Endothelial cell (in vitro differentiated cells): Measurements from ENCODE around the gene MCTP1. TPM values are rescaled to one million over a fixed set of nuclear protein-coding genes. Genes with fewer than 3 reads are reported as not detected.

Source experiments
- DNase-seq: peaks from one replicate; pipeline ENCODE4 v3.0.0; 2021; ENCODE audit warnings: low spot score
- H3K27ac Mint-ChIP-seq: one replicate; pipeline ENCODE4 v1.8.0; 2021; ENCODE audit warnings: mixed read lengths, inconsistent platforms; ENCODE audit not compliant: unreplicated experiment
- H3K27me3 Mint-ChIP-seq: one replicate; pipeline ENCODE4 v1.8.0; 2021; ENCODE audit warnings: mild to moderate bottlenecking, moderate library complexity, mixed read lengths, inconsistent platforms; ENCODE audit not compliant: unreplicated experiment
- H3K36me3 Mint-ChIP-seq: one replicate; pipeline ENCODE4 v1.8.0; 2021; ENCODE audit warnings: mild to moderate bottlenecking, low read depth, mixed read lengths, inconsistent platforms; ENCODE audit not compliant: unreplicated experiment
- H3K4me1 Mint-ChIP-seq: one replicate; pipeline ENCODE4 v1.8.0; 2021; ENCODE audit warnings: mild to moderate bottlenecking, mixed read lengths, inconsistent platforms; ENCODE audit not compliant: unreplicated experiment
- H3K4me3 Mint-ChIP-seq: one replicate; pipeline ENCODE4 v1.8.0; 2021; ENCODE audit warnings: mild to moderate bottlenecking, mixed read lengths, inconsistent platforms; ENCODE audit not compliant: unreplicated experiment
- H3K9me3 Mint-ChIP-seq: one replicate; pipeline ENCODE4 v1.8.0; 2021; ENCODE audit warnings: mixed read lengths, inconsistent platforms; ENCODE audit not compliant: unreplicated experiment
- CTCF ChIP-seq: fragments of 200-600 bp; sonication (generic); IDR thresholded peaks from one replicate; pipeline ENCODE4 v1.5.0; 2021; ENCODE audit warnings: antibody characterized with exemption; ENCODE audit not compliant: unreplicated experiment
- total RNA-seq: library from RNA; stranded (reverse); fragmentation: NEBNext Ultra II Directional; extraction: Animal tissue kit (Norgen Biotek cat#: 25700); gene quantifications from one replicate; pipeline ENCODE4 v1.2.1, GENCODE V29; 2021; ENCODE audit not compliant: unreplicated experiment

MCTP1 gene
- total RNA-seq, 1 donor from 2014 or later: 2.2 TPM

GRCh38 chr5:95124101-95124500 is 160.8 kb downstream of the MCTP1 start:
- Mint-ChIP-seq H3K36me3 (no peaks in the 10 kb centered on the region), H3K27me3 (peaks cover 2% of the 10 kb centered on the region), H3K27ac (no peak overlapping the region), H3K4me3 (no peak overlapping the region), H3K9me3 (no peaks in the 10 kb centered on the region), H3K4me1 (no peaks in the 10 kb centered on the region)
- no peak for DNase-seq
- no peak for TF ChIP-seq CTCF

DNA sequence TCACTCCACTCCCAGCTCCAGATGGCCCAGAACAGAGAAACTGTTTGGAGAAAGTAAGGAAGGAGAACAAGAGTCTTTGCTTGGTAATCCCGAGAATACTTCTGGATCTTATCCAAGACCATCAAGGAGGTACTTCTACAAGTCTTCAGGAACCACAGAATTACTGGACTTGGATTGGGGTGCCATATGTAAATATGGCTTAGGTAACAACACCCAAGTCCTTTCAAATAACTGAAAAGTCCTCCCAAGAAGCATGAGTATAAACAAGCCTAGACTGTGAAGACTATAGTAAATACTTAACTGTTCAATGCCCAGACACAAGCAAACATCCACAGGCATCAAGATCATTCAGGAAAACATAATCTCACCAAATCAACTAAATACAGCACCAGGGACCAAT is 170.0 kb downstream of the MCTP1 start:
- H3K36me3 Mint-ChIP-seq: no peaks in the 10 kb centered on the region
- H3K27me3 Mint-ChIP-seq: no peaks in the 10 kb centered on the region
- no peak overlapping the region for H3K27ac Mint-ChIP-seq
- no peak for TF ChIP-seq CTCF
- H3K4me3 Mint-ChIP-seq: no peak overlapping the region
- no peak for DNase-seq
- H3K4me1 Mint-ChIP-seq: no peaks in the 10 kb centered on the region
- no peaks in the 10 kb centered on the region for H3K9me3 Mint-ChIP-seq

DNA sequence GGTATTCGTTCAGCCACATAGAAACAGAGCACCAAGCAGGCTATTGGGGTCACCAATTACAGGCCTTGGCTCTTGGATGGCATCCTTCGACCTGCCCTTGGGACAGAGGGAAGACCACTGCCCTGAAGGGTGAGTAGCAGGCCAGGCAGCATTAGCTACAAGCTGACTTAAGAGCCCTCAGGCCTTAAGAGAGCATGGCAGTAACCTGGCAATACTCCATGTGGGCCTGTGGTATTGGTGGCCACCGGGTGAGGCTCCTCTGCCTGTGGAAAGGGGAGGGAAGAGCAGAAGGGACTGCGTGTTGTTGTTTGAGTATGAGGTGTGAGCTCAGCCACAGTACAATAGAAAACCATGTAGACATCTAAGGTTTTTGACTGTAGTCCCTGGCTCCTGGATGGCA is 170.6 kb downstream of the MCTP1 start:
- Mint-ChIP-seq H3K4me1 (no peaks in the 10 kb centered on the region), H3K9me3 (no peaks in the 10 kb centered on the region), H3K4me3 (no peak overlapping the region), H3K36me3 (no peaks in the 10 kb centered on the region), H3K27ac (no peak overlapping the region), H3K27me3 (no peaks in the 10 kb centered on the region)
- TF ChIP-seq CTCF: no peak
- DNase-seq: no peak

- TF ChIP-seq CTCF: no peak
- Mint-ChIP-seq H3K27me3 (no peaks in the 10 kb centered on the region), H3K36me3 (no peaks in the 10 kb centered on the region), H3K9me3 (no peaks in the 10 kb centered on the region), H3K4me1 (no peaks in the 10 kb centered on the region), H3K27ac (no peak overlapping the region), H3K4me3 (no peak overlapping the region)
- DNase-seq: no peak
These were observed 171.4 kb downstream of the MCTP1 start for GRCh38 chr5:95113489-95113888.

GRCh38 chr5:95111141-95111540 is 173.8 kb downstream of the MCTP1 start:
- Mint-ChIP-seq H3K9me3 (no peaks in the 10 kb centered on the region), H3K36me3 (no peaks in the 10 kb centered on the region), H3K27ac (no peak overlapping the region), H3K4me3 (no peak overlapping the region), H3K4me1 (no peaks in the 10 kb centered on the region), H3K27me3 (no peaks in the 10 kb centered on the region)
- no peak for TF ChIP-seq CTCF
- no peak for DNase-seq
